Hematopoietic multipotent progenitor cell treated with erythropoietin and hydrocortisone succinate and interleukin-3 and kit ligand, for 8 days (in vitro differentiated cells): Measurements from ENCODE around the gene LYPD5.
A peak's percentile ranks its signal among the peaks of the same experiment; 100 is the strongest.
"Not testable (repeated sequence)": the region's sequence is repeated elsewhere in the genome, so short reads cannot be mapped to it uniquely, and the experiment has no call there.

Experiments used
- DNase-seq: peaks from one replicate; pipeline ENCODE4 v3.0.0-alpha.2; 2015

LYPD5 gene

GRCh38 chr19:43776286-43776685 lies 26.0 kb downstream of the LYPD5 start:
- DNase-seq, result no peak

GRCh38 chr19:43775299-43775890 lies 26.9 kb downstream of the LYPD5 start:
- no peak for DNase-seq

- not testable (repeated sequence) for DNase-seq
Observed at GRCh38 chr19:43774940-43775258, 27.3 kb downstream of the LYPD5 start.

- DNase-seq, result peak; percentile 93
Observed at GRCh38 chr19:43774103-43774939, 27.9 kb downstream of the LYPD5 start.

GRCh38 chr19:43773725-43774102 lies 28.5 kb downstream of the LYPD5 start:
- DNase-seq, result no peak

GRCh38 chr19:43769256-43769655 lies 33.0 kb downstream of the LYPD5 start:
- DNase-seq, result no peak

GRCh38 chr19:43768273-43769050 lies 33.8 kb downstream of the LYPD5 start:
- no peak for DNase-seq

GRCh38 chr19:43767818-43768217 lies 34.4 kb downstream of the LYPD5 start:
- DNase-seq, result no peak

- DNase-seq, result no peak
Observed at GRCh38 chr19:43767316-43767715, 34.9 kb downstream of the LYPD5 start.

GRCh38 chr19:43766755-43767043 lies 35.5 kb downstream of the LYPD5 start:
- no peak for DNase-seq

- no peak for DNase-seq
Observed at GRCh38 chr19:43765109-43765876, 37.0 kb downstream of the LYPD5 start.

- DNase-seq, result not testable (repeated sequence)
Observed at GRCh38 chr19:43764684-43765083, 37.6 kb downstream of the LYPD5 start.

GRCh38 chr19:43763473-43763939 lies 38.7 kb downstream of the LYPD5 start:
- no peak for DNase-seq

GRCh38 chr19:43762814-43763213 lies 39.4 kb downstream of the LYPD5 start:
- no peak for DNase-seq

- DNase-seq, result no peak
Observed at GRCh38 chr19:43760941-43761340, 41.3 kb downstream of the LYPD5 start.

- no peak for DNase-seq
Observed at GRCh38 chr19:43759515-43759914, 42.7 kb downstream of the LYPD5 start.

GRCh38 chr19:43755256-43755801 lies 46.9 kb downstream of the LYPD5 start:
- DNase-seq, result peak; percentile 90

- peak; percentile 97 for DNase-seq
Observed at GRCh38 chr19:43754503-43755255, 47.6 kb downstream of the LYPD5 start, which contains the start of gene SMG9. SMG9 (minus strand) TSS chr19:43754962; CDS start chr19:43750741, 4,221 bp downstream.

- DNase-seq, result no peak
Observed at GRCh38 chr19:43754253-43754502, 48.1 kb downstream of the LYPD5 start.

GRCh38 chr19:43752287-43752875 lies 49.9 kb downstream of the LYPD5 start:
- no peak for DNase-seq

GRCh38 chr19:43751466-43752220 lies 50.6 kb downstream of the LYPD5 start:
- DNase-seq, result no peak
